GM12891 (cell line): ENCODE data around the gene TNFRSF6B.

Source experiments
- PAX5 ChIP-seq: IDR thresholded peaks from 2 replicates; pipeline ENCODE4 v1.6.1; 2011; ENCODE audit warnings: low read length, moderate library complexity, mild to moderate bottlenecking; ENCODE audit not compliant: insufficient read depth, severe bottlenecking
- POLR2A ChIP-seq: IDR thresholded peaks from 2 replicates; pipeline ENCODE4 v1.6.1; 2011; ENCODE audit warnings: low read depth, low read length, control low read depth
- POLR2AphosphoS5 ChIP-seq: IDR thresholded peaks from 2 replicates; pipeline ENCODE4 v1.6.1; 2011; ENCODE audit warnings: low read depth, low read length, control low read depth
- POU2F2 ChIP-seq: IDR thresholded peaks from 2 replicates; pipeline ENCODE4 v1.6.1; 2011; ENCODE audit warnings: low read depth, mild to moderate bottlenecking, control low read depth, low read length, moderate library complexity
- SPI1 ChIP-seq: IDR thresholded peaks from 2 replicates; pipeline ENCODE4 v1.6.1; 2011; ENCODE audit warnings: low read depth, low read length, control low read depth
- TAF1 ChIP-seq: IDR thresholded peaks from 2 replicates; pipeline ENCODE4 v1.6.1; 2011; ENCODE audit warnings: low read depth, low read length, control low read depth

DNA sequence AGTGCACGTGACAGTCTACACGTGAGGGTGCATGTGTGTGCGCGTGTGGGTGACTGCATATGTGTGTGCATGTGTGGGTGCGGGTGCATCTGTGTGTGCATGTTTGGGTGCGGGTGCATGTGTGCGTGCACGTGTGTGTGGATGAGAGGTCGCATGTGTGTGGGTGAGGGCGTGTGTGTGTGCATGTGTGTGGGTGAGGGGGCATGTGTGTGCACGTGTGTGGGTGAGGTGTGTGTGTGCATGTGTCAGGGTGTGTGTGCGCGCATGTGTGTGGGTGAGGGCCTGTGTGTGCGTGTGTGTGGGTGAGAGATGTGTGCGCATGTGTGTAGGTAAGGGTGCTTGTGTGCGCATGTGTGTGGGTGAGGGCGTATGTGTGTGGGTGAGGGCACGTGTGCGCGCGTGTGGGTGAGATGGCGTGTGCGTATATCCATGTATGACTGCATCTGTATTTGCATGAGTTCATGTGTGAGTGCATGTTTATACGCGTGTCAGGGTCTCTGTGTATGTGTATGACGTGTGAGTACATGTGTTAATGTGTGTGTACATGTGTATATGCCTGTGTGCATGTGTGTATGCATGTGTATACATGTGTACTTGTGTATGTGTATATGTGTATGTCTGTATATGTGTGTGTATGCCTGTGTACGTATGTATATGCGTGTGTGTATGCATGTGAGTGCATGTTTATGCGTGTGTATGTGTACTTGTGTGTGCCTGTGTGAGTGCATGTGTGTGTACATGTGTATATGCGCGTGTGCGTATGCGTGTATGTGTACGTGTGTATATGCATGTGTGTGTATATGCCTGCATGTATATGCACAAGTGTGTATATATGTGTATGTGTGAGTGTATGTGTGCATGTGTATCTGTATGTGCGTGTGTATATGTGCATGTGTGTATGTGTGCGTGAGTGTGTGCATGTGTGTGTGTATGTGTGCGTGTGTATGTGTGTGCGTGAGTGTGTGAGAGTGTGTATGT, 36.0 kb downstream of the TNFRSF6B start:
- TF ChIP-seq POLR2A (no peak), SPI1 (no peak), POLR2AphosphoS5 (peak; percentile 58), TAF1 (no peak), PAX5 (no peak), POU2F2 (0 out of 2 replicates have a peak, but pooled peaks have one; percentile 13)
